ENCODE data around the gene GRID2IP.
"Not testable (repeated sequence)": the region's sequence is repeated elsewhere in the genome, so short reads cannot be mapped to it uniquely, and the experiment has no call there.

GRCh38 chr7:6463609-6464008 lies 87.7 kb downstream of the GRID2IP start:
- not testable (repeated sequence) for TF ChIP-seq CTCF, POLR2A (IDR thresholded peaks at IDR 0.05)

Measured in testis (tissue), 2 donors.